HS-5 (cell line): ENCODE results near the gene NUTM2B.
"Not testable (repeated sequence)": the region's sequence is repeated elsewhere in the genome, so short reads cannot be mapped to it uniquely, and the experiment has no call there.

ENCODE experiments used
- DNase-seq: peaks from one replicate; pipeline ENCODE4 v3.0.0-alpha.2; 2012; ENCODE audit warnings: low read depth

Gene NUTM2B

DNA sequence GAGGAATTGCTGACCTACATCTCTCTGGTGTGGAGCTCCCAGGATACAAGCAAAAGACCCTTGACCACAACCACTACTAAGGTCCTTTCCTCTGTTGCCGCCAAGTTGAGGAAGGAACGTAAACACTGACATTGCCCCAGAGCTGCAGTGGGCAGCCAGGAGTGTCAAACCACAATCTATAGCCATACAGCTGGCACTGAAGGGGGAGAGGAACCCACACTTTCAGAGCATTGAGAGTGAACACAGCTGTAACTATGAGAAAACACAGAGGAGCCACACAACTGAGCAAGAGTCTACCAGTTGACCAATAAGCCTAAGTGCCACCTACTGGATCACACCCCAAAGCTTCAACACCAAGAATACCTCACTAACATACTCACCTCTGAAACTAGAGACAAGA lies 45.5 kb downstream of the NUTM2B start:
- not testable (repeated sequence) for DNase-seq

DNA sequence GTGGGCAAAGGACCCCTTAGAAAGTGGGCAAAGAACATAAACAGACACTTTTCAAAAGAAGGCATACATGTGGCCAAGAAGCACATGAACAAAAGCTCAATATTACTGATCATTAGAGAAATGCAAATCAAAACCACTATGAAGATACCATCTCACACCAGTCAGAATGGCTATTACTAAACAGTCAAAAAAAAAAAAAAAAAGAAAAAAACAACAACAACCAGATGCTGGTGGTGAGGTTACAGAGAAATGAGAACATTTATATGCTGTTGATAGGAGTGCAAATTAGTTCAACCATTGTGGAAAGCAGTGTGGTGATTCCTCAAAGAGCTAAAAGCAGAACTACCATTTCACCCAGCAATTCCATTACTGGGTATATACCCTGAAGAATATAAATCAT lies 50.6 kb downstream of the NUTM2B start:
- not testable (repeated sequence) for DNase-seq

DNA sequence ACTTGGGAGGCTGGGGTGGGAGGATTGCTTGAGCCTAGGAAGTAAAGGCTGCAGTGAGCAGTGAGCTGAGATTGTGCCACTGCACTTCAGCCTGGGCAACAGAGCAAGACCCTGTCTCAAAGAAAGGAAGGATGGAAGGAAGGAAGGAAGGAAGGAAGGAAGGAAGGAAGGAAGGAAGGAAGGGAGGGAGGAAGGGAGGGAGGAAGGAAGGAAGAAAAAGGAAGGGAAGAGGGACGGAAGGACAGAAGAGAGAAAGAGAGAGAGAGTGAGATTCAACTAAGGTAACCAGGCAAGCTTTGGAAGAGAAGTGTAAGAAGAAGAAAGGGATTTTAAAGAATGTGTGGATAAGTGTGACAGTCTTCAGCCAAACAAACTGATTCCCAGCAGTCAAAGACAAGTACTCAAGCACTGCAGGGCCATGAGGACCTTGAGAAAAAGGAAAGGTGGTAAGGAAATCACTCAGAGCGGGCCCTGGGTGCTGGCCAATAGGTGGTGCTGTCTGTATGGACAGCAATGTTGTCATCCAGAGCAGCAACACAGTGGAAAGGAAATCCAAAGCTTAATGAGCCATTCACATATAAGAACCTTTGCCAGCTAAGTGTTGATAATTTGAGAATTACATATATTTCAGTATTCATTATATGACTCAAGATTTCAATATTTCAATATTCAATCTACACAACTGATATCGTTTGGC lies 55.4 kb downstream of the NUTM2B start:
- not testable (repeated sequence) for DNase-seq
